SK-N-SH treated with all-trans-retinoic acid at 6 μM for 48 hours (cell line): ENCODE data around the gene ANKRD2.

Experiments used
- ATAC-seq: fragments of 200-7000 bp; cut with Tn5 transposase; 3 replicates; pipeline ENCODE4 v1.9.1; 2020; ENCODE audit warnings: mild to moderate bottlenecking, moderate library complexity
- ARNTL ChIP-seq: fragments of 450-650 bp; formaldehyde crosslinking; IDR thresholded peaks from 2 replicates; pipeline ENCODE4 v1.5.0; 2020; ENCODE audit warnings: low read depth, mild to moderate bottlenecking, moderate library complexity, borderline replicate concordance
- BACH2 ChIP-seq: fragments of 250-450 bp; sonication (Bioruptor Pico); IDR thresholded peaks from 2 replicates; pipeline ENCODE4 v1.9.0; 2021; ENCODE audit warnings: mild to moderate bottlenecking, borderline replicate concordance
- CREB5 ChIP-seq: fragments of 250-450 bp; sonication (Bioruptor Pico); IDR thresholded peaks from 2 replicates; pipeline ENCODE4 v1.5.1; 2020; ENCODE audit warnings: low read depth, mild to moderate bottlenecking, moderate library complexity
- CSDC2 ChIP-seq: fragments of 250-450 bp; sonication (Bioruptor Pico); IDR thresholded peaks from 2 replicates; pipeline ENCODE4 v1.5.0; 2020; ENCODE audit warnings: mild to moderate bottlenecking, moderate library complexity
- ESRRG ChIP-seq: fragments of 250-450 bp; sonication (Bioruptor Pico); IDR thresholded peaks from 2 replicates; pipeline ENCODE4 v1.6.1; 2021; ENCODE audit warnings: mild to moderate bottlenecking
- ISL1 ChIP-seq: fragments of 250-450 bp; sonication (Bioruptor Pico); IDR thresholded peaks from 2 replicates; pipeline ENCODE4 v2.1.2; 2022; ENCODE audit warnings: mild to moderate bottlenecking, moderate library complexity
- OSR1 ChIP-seq: fragments of 250-450 bp; sonication (Bioruptor Pico); IDR thresholded peaks from 2 replicates; pipeline ENCODE4 v1.8.0; 2022; ENCODE audit warnings: moderate library complexity, mild to moderate bottlenecking, inconsistent platforms
- POU6F1 ChIP-seq: fragments of 250-450 bp; sonication (Bioruptor Pico); IDR thresholded peaks from 2 replicates; pipeline ENCODE4 v1.8.0; 2021; ENCODE audit warnings: low read depth, mild to moderate bottlenecking, moderate library complexity, borderline replicate concordance
- SNAI2 ChIP-seq: fragments of 250-450 bp; sonication (Bioruptor Pico); IDR thresholded peaks from 2 replicates; pipeline ENCODE4 v1.5.0; 2020; ENCODE audit warnings: mild to moderate bottlenecking, moderate library complexity
- TCF4 ChIP-seq: fragments of 250-450 bp; sonication (Bioruptor Pico); IDR thresholded peaks from 2 replicates; pipeline ENCODE4 v1.8.0; 2021; ENCODE audit warnings: mild to moderate bottlenecking, moderate library complexity, borderline replicate concordance
- TOX ChIP-seq: fragments of 250-450 bp; sonication (Bioruptor Pico); IDR thresholded peaks from 2 replicates; pipeline ENCODE4 v1.8.0; 2021; ENCODE audit warnings: mild to moderate bottlenecking, moderate library complexity, borderline replicate concordance
- ZFP3 ChIP-seq: fragments of 250-450 bp; sonication (Bioruptor Pico); IDR thresholded peaks from 2 replicates; pipeline ENCODE4 v1.5.0; 2020; ENCODE audit warnings: mild to moderate bottlenecking, moderate library complexity
- ZFP30 ChIP-seq: fragments of 450-650 bp; formaldehyde crosslinking; IDR thresholded peaks from 2 replicates; pipeline ENCODE4 v1.5.0; 2022; ENCODE audit warnings: mild to moderate bottlenecking, moderate library complexity
- ZNF565 ChIP-seq: fragments of 450-650 bp; formaldehyde crosslinking; conservative IDR thresholded peaks from 2 replicates; pipeline ENCODE4 v1.5.0; 2020; ENCODE audit warnings: low read depth, mild to moderate bottlenecking, moderate library complexity
- ZNF70 ChIP-seq: fragments of 450-650 bp; formaldehyde crosslinking; IDR thresholded peaks from 2 replicates; pipeline ENCODE4 v1.5.0; 2020; ENCODE audit warnings: mild to moderate bottlenecking, moderate library complexity
- ZNF8 ChIP-seq: fragments of 450-650 bp; formaldehyde crosslinking; IDR thresholded peaks from 2 replicates; pipeline ENCODE4 v1.5.0; 2020; ENCODE audit warnings: mild to moderate bottlenecking, moderate library complexity
- TF ChIP-seq, protein P1 (sequence below): fragments of 250-450 bp; sonication (Bioruptor Pico); IDR thresholded peaks from 2 replicates; pipeline ENCODE4 v1.5.0; 2020; ENCODE audit warnings: mild to moderate bottlenecking, moderate library complexity
- TF ChIP-seq, protein P2 (sequence below): fragments of 250-450 bp; sonication (Bioruptor Pico); IDR thresholded peaks from 2 replicates; pipeline ENCODE4 v1.8.0; 2020; ENCODE audit warnings: mild to moderate bottlenecking, moderate library complexity, borderline replicate concordance
- TF ChIP-seq, protein P3 (sequence below): fragments of 250-450 bp; sonication (Bioruptor Pico); IDR thresholded peaks from 2 replicates; pipeline ENCODE4 v1.5.1; 2021; ENCODE audit warnings: mild to moderate bottlenecking, moderate library complexity

Gene ANKRD2

DNA sequence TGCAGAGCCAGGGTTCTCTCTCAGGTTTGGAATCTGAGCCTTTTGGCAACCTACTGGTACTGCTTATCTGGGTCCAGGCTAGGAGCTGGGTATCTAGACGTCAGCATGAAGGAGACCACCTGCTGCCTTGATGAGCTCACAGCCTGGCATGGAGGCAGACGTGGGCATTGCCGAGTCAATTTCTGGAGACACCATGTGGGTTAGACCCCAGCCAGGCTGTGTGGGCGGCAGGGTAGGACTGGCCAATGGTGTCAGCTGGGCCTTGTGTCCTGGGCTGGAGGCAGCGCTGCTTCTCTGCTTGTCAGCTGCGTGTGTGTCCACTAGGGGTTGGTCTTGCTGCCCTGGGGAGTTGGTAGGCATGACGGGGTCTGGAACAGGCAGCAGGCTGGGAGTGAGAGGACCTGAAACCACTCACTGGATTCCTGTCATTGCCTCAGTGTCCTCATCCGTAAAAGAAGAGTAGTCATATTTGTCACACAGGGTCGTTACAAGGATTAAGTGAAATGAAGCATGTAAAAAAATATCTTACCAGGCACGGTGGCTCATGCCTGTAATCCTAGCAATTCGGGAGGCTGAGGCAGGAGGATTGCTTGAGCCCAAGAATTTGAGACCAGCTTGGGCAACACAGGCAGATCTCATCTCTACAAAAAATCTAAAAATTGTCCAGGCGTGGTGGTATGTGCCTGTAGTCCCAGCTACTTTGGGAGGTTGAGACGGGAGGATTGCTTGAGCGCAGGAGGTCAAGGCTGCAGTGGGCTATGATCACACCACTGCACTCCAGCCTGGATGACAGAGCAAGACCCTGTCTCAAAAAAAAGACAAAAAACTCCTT lies 31.7 kb upstream of the ANKRD2 start:
- ATAC-seq: no peak
- TF ChIP-seq ZFP30 (CRISPR knock-in tag) (no peak), ISL1 (no peak), CSDC2 (no peak), SNAI2 (CRISPR knock-in tag) (no peak), POU6F1 (no peak), ZNF8 (CRISPR knock-in tag) (no peak), TCF4 (CRISPR knock-in tag) (no peak), ESRRG (no peak), TOX (no peak), CREB5 (CRISPR knock-in tag) (no peak), ZNF70 (CRISPR knock-in tag) (no peak), ARNTL (CRISPR knock-in tag) (no peak), ZFP3 (CRISPR knock-in tag) (no peak), ZNF565 (no peak), BACH2 (no peak)
- TF ChIP-seq, protein P1, sequence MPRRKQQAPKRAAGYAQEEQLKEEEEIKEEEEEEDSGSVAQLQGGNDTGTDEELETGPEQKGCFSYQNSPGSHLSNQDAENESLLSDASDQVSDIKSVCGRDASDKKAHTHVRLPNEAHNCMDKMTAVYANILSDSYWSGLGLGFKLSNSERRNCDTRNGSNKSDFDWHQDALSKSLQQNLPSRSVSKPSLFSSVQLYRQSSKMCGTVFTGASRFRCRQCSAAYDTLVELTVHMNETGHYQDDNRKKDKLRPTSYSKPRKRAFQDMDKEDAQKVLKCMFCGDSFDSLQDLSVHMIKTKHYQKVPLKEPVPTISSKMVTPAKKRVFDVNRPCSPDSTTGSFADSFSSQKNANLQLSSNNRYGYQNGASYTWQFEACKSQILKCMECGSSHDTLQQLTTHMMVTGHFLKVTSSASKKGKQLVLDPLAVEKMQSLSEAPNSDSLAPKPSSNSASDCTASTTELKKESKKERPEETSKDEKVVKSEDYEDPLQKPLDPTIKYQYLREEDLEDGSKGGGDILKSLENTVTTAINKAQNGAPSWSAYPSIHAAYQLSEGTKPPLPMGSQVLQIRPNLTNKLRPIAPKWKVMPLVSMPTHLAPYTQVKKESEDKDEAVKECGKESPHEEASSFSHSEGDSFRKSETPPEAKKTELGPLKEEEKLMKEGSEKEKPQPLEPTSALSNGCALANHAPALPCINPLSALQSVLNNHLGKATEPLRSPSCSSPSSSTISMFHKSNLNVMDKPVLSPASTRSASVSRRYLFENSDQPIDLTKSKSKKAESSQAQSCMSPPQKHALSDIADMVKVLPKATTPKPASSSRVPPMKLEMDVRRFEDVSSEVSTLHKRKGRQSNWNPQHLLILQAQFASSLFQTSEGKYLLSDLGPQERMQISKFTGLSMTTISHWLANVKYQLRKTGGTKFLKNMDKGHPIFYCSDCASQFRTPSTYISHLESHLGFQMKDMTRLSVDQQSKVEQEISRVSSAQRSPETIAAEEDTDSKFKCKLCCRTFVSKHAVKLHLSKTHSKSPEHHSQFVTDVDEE (CRISPR knock-in tag): no peak
- TF ChIP-seq, protein P2, sequence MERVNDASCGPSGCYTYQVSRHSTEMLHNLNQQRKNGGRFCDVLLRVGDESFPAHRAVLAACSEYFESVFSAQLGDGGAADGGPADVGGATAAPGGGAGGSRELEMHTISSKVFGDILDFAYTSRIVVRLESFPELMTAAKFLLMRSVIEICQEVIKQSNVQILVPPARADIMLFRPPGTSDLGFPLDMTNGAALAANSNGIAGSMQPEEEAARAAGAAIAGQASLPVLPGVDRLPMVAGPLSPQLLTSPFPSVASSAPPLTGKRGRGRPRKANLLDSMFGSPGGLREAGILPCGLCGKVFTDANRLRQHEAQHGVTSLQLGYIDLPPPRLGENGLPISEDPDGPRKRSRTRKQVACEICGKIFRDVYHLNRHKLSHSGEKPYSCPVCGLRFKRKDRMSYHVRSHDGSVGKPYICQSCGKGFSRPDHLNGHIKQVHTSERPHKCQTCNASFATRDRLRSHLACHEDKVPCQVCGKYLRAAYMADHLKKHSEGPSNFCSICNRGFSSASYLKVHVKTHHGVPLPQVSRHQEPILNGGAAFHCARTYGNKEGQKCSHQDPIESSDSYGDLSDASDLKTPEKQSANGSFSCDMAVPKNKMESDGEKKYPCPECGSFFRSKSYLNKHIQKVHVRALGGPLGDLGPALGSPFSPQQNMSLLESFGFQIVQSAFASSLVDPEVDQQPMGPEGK (CRISPR knock-in tag): no peak
- TF ChIP-seq, protein P3, sequence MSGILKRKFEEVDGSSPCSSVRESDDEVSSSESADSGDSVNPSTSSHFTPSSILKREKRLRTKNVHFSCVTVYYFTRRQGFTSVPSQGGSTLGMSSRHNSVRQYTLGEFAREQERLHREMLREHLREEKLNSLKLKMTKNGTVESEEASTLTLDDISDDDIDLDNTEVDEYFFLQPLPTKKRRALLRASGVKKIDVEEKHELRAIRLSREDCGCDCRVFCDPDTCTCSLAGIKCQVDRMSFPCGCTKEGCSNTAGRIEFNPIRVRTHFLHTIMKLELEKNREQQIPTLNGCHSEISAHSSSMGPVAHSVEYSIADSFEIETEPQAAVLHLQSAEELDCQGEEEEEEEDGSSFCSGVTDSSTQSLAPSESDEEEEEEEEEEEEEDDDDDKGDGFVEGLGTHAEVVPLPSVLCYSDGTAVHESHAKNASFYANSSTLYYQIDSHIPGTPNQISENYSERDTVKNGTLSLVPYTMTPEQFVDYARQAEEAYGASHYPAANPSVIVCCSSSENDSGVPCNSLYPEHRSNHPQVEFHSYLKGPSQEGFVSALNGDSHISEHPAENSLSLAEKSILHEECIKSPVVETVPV (CRISPR knock-in tag): no peak
- TF ChIP-seq, all 23 proteins: peak for 0

GRCh38 chr10:97542169-97543024 lies 30.2 kb upstream of the ANKRD2 start:
- peak; percentile 79 for ATAC-seq
- TF ChIP-seq CREB5 (CRISPR knock-in tag) (no peak), ZNF8 (CRISPR knock-in tag) (no peak), ZFP3 (CRISPR knock-in tag) (0 out of 2 replicates have a peak, but pooled peaks have one; percentile 43), OSR1 (CRISPR knock-in tag) (no peak), BACH2 (no peak), POU6F1 (no peak)
- TF ChIP-seq, protein P1 (CRISPR knock-in tag): no peak
- TF ChIP-seq, protein P2 (CRISPR knock-in tag): peak; percentile 93
